Measurements from ENCODE around the gene WFS1.

The WFS1 gene

DNA sequence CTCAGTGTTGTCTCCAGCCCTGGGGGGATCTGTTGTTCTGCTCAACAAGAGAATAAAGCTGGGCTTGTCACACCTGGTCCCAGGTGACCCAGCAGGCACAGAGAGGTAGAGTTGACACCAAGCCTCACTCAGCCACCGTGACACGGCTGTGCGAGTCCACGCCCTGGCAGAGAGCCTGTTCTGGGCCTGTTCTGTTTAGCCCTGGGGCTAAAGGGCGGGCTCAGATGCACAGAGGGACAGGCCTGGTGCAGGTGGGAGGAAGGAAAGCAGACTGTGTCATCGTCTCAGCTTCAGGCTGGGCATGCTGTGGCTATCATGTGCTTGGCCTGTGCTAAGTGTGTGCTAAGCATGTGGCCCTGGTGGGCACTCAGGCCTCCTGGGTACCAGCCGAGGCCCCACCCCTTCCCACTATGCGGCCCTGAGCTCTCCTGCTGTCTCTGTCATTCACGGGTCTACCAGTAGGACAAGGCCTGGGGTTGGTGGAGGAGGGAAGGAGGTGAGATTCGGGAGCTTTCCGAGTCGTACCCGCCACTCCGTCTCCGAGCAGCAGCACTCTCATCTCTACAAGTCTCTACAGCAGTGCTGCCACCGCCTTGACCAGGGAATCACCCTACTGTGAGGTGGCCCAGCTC is 10.8 kb downstream of the WFS1 start:
- no peak for DNase-seq (ENCODE audit: low spot score)

- no peak for DNase-seq (ENCODE audit: low spot score)
Measured at GRCh38 chr4:6281436-6282313, 12.0 kb downstream of the WFS1 start.

- no peak for DNase-seq (ENCODE audit: low spot score)
Measured at GRCh38 chr4:6282314-6282771, 12.7 kb downstream of the WFS1 start.

DNA sequence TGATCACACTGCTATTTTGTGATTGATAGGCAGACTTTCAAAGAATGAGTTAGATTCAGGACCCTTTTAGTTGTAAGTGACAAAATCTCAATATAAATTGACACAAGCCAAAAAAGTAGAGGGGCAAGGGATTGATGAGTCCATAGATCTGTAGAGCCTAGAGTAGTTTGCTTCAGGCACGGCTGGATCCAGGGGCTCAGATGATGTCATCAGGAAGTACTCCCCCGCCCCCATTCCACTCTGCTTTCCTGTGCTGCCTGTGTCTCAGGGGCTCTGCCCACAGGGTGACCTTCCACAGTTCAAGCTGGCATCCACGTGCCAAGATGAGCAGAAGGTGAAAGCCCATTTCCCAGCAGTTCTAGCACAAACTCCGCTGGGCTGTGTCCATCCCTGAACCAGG is 13.6 kb downstream of the WFS1 start:
- no peak for DNase-seq (ENCODE audit: low spot score)

- DNase-seq (ENCODE audit: low spot score) = no peak
Measured at GRCh38 chr4:6287017-6287788, 17.6 kb downstream of the WFS1 start.

DNA sequence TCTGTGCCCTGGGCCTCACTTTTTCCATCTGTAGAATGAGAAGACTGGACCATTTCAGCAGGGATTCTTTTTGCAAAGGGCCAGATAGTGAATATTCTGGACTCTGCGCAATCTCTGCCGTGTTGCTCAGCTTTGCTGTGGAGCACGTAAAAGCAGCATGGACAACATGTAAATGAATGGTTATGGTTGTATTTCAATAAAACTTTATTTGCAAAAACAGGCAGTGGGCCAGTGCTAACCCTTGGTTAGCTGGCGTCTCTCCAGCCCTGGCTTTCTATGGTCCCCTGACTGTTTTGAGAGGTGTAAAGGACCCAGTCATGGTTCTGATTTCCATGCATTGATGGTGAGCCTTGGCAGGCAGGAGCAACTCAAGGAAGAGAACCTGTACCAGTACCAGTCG is 18.7 kb downstream of the WFS1 start:
- no peak for DNase-seq (ENCODE audit: low spot score)

DNA sequence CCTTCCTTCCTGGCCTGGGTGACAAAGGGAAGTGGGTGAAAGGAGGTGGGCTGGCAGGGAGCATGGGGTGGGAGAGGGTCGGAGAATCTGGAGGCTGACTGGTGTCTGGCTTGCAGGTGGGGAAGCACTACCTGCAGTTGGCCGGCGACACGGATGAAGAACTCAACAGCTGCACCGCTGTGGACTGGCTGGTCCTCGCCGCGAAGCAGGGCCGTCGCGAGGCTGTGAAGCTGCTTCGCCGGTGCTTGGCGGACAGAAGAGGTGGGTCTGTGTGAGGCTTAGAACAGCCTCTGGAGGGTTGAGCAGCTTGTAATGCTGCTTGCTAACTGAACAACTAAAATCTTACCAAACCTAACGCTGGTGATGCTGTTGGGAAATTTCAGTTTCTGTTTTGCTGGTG is 19.2 kb downstream of the WFS1 start:
- no peak for DNase-seq (ENCODE audit: low spot score)

DNA sequence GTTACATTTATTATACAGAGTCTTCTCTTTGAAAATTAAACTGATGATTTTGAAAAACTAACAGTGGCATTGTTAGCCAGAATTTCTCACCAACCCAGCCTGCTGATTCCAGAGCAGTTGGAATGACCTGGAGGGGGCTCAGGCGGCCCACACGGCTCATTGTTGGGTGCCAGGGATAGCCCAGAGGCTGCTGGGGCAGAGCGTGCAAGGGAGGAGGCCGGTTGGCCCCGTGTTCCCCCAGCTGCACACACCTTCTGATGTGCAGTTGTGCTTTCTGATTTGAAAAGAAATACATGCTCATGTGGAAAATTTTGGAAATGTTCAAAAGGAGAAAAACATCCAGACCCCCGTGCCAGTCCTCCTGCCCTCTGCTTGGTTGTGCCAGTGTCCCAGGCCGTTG is 20.6 kb downstream of the WFS1 start:
- DNase-seq (ENCODE audit: low spot score) = no peak

DNA sequence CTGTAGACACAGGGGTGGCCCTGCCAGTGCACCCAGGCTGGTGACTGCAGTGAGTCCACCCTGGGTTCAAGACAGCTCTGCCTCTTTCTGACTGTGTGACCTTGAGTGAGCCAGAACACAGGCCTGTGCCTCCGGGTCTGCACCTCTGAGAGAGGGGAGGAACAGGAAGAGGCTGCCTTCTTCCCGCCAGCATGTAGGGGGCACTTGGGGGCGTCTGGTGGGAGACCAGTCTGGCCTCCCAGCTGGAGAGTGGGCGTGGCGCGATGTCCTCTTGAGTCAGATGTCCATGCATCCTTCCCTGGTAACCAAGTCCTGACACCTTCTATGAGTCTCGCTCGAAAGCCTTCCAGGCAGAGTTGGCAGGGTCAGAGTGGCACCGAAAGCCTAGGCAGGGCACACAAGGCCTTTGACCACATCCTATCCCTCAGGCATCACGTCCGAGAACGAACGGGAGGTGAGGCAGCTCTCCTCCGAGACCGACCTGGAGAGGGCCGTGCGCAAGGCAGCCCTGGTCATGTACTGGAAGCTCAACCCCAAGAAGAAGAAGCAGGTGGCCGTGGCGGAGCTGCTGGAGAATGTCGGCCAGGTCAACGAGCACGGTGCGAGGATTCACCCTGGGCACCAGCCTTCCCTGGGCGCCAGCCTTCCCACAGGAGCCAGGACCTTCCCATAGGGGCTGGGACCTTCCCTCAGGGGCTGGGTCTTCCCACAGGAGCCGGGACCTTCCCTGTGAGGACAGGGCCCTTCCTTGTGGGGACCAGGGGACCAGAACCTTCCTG is 21.3 kb downstream of the WFS1 start:
- DNase-seq (ENCODE audit: low spot score) = no peak

DNA sequence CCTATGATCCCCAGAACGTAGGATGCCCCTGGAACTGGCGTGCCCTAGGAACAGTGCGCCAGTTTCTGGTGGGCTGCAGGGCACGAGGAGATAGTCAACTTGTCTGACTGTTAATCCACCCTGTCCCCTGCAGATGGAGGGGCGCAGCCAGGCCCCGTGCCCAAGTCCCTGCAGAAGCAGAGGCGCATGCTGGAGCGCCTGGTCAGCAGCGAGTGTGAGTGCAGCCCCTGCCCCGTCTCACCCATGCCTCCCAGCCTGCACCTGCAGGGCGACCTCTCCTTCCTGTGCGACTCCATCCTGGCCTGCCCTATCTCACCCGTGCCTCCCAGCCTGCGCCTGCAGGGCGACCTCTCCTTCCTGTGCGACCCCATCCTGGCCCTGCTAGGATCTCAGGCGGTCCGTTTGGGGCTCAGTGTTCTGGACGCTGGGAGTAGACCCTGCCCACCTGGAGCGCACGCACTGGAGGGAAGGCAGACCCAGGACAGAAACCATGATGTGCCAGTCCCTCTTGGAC is 22.2 kb downstream of the WFS1 start:
- no peak for DNase-seq (ENCODE audit: low spot score)

- no peak for DNase-seq (ENCODE audit: low spot score)
Measured at GRCh38 chr4:6292376-6293096, 22.9 kb downstream of the WFS1 start.

DNA sequence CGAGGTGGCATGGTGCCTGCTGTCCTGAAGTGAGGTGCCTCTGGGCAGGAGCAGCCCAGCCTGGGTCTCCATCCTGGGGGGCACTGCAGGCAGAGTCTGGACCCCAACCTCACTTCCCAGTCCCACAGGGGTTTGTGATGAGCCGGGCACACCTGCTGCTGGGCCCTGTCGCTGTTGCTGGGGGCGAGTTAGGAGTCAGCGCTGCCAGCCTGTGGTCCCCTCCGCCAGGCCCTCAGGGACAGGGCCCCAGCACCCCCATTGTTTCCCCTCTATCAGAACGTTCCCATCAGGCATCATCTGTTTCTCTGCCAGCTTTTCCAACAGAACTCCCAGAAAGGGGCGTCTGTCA is 23.4 kb downstream of the WFS1 start:
- DNase-seq (ENCODE audit: low spot score) = no peak

DNA sequence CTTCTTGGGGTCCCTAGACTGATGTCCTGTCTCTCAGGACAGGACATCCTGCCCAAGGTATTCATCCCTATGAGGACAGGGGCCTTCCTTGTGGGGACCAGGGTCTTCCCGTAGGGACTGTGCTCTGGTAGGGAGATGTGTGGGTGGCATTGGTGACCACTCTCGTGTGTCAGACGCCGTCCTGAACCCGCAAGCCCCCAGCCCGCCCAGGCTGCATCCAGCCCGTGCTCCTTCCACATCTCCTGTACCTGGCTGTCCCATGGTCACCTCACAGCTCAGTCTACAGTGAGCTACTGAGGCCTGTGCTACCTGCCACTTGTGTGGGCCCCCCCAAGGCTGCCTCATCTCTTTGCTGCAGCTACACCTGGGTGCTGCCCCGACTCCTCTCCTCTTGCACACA is 24.0 kb downstream of the WFS1 start:
- no peak for DNase-seq (ENCODE audit: low spot score)

GRCh38 chr4:6294705-6295421 is 25.2 kb downstream of the WFS1 start:
- no peak for DNase-seq (ENCODE audit: low spot score)

DNA sequence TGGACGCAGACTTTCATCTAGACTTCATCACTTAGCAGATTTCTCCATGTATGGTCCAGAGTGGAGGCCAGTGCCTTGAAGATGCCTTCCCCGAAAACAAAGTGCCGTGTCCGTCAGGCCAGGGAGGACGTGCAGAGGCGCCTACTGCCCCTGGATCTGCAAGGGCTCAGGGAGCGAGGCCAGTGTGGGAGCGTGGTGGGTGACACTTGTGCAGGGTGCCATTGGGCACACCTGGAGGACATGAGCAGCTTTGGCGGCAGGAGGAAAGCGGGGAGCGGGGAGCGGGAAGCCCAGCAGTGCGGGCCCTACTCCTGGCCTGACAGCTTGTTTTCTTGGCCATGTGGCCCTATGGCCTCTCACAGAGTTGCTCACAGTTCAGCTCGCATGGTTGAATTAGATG is 25.8 kb downstream of the WFS1 start:
- no peak for DNase-seq (ENCODE audit: low spot score)

DNA sequence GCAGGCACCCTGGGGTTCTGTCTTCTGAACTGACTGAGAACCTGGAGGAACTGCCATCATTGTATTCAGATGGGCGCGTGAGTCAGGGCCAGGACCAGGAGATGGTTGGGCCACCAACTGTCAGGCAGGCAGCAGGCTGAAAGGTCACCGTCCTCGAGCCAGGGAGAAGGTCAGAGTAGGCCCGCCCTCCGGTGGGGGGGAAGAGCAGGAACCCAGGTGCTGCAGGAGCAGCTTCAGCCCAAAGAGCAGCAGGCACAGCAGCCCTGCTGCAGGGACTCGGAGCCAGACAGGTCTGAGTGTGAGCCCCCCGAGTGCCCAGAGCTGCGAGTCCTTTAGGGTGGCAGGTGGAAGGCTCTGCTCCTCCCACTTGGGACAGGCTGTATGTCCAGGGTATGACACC is 26.4 kb downstream of the WFS1 start:
- no peak for DNase-seq (ENCODE audit: low spot score)

DNA sequence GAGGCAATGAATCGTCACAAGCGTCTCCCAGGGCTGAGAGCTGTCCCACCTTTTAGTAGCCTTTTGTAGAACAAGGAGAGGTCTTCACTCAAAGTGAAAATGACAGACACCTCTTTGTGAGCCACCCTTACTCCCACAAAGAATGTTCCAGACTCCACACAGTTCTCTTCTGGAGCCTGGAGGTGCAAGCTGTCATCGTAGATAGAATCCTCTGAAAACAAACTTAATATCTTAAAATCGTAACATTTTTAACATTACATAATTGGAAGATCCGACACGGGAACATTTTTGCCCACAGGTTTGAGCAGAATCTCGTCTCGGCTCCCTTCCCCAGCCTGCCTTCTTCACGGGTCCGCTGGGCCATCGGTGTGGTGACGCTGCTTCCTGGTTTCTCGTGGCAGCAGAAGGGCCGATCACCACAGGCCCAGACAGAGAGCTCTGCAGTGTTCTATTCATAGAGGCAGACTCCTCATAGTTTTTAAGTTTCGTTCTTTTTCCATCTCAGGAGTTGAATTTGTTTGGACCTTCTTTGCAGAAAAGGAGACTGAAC is 27.7 kb downstream of the WFS1 start:
- no peak for DNase-seq (ENCODE audit: low spot score)

DNA sequence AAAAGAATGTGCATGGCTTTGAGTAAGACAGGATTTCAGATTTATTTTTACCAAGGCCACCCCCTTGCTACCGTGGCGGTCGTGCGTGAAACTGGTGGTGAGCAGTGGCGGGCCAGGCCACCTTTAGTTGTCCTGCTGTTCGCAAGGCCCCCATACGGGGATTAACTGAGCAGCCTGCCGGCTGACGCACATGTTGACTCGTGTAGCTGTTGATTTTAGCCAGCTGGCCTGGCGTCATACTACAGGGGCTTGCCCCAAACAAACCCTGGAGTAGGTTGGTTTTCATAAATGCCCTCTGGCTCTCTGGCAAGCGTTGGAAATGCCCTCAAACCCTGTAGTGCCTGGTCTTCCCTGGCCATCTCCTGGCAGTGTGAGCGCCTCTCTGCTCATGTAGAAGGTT is 28.4 kb downstream of the WFS1 start:
- no peak for DNase-seq (ENCODE audit: low spot score)

DNA sequence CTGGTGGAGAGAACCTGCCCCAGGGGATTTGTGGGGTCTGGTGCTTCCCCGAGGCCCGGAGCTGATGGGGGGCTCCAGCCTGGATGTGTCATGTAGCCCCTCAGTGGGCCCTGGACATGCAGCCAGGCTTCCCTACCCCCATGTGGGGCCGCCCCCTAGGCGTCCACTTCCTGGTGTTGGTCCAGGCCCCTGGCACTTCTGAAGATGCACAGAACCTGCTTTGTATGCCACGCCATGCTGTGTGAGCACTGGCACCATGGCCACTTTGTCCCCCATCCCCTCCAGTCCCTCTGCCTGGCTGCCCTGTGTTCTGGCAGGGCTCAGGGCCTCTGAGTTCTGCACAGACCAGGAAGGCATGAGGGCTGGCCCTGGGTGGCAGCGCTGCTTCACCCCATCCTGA is 29.2 kb downstream of the WFS1 start:
- DNase-seq (ENCODE audit: low spot score) = no peak

DNA sequence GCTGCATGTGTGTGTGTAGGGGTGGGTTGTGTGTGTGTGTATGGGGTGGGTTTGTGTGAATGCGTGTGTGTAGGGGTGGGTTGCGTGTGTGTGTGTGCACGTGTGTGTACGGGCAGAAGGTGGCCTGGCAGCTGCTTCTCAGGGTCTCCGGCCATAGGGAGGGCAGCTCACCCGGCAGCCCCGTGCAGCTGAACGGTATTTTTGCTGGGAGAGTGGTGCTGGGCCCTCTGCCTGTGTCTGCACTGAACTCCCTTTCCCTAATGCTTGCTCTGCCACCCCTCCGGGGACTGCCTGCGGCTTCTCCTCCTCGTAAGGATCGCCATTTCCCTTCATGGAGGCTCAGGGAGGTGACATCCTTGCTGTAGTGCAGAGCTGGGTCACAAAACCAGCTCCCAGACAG is 30.2 kb downstream of the WFS1 start:
- DNase-seq (ENCODE audit: low spot score) = no peak
